CD4-positive, alpha-beta T cell (primary cell): ENCODE results near the gene NME2. TPM values are rescaled to one million over a fixed set of nuclear protein-coding genes. Genes with fewer than 3 reads are reported as not detected.

Experiments used
- ATAC-seq: fragments of 200-7000 bp; cut with Tn5 transposase; one replicate; pipeline ENCODE4 v1.10.0; 2022; ENCODE audit warnings: mild to moderate bottlenecking; ENCODE audit not compliant: poor library complexity
- CTCF ChIA-PET: fragments of 350-600 bp; sonication (Branson Sonifier 250); formaldehyde crosslinking; loops from one replicate; lab custom pipeline; 2021; ENCODE audit warnings: antibody characterized with exemption, inconsistent platforms; lab: Charles Lee
- POLR2A ChIA-PET: fragments of 350-600 bp; sonication (Branson Sonifier 250); formaldehyde crosslinking; loops from one replicate; lab custom pipeline; 2021; ENCODE audit warnings: antibody characterized with exemption, inconsistent platforms; lab: Charles Lee
- DNase-seq, 14 experiments: peaks; one replicate each; pipeline ENCODE4 v3.0.0-alpha.2; 2013 to 2020; ENCODE audit warnings: mixed read lengths in 2 of 14
- H3K27ac ChIP-seq, 2 donors: one replicate each; pipeline versions ENCODE4 v1.5.1 to v1.7.0; 2013; ENCODE audit warnings: low read length in 2 of 2, low read depth in 1 of 2, mild to moderate bottlenecking in 1 of 2
- H3K27me3 ChIP-seq, 2 experiments: 1 replicate in 1 of 2; 2 replicates in 1 of 2; pipeline versions ENCODE4 v1.6.1 to v1.7.0; 2013; ENCODE audit warnings: low read length in 2 of 2, control low read depth in 1 of 2, mild to moderate bottlenecking in 1 of 2, moderate library complexity in 1 of 2; ENCODE audit not compliant: insufficient read depth in 2 of 2, control insufficient read depth in 1 of 2
- H3K36me3 ChIP-seq: one replicate; pipeline ENCODE4 v1.6.1; 2013; ENCODE audit warnings: low read length, control low read depth; ENCODE audit not compliant: insufficient read depth
- H3K4me1 ChIP-seq: one replicate; pipeline ENCODE4 v1.6.1; 2013; ENCODE audit warnings: low read length, control low read depth; ENCODE audit not compliant: insufficient read depth
- H3K4me3 ChIP-seq: one replicate; pipeline ENCODE4 v1.5.1; 2013; ENCODE audit warnings: mild to moderate bottlenecking, low read length, moderate library complexity
- H3K9me3 ChIP-seq, 2 experiments: 1 replicate in 1 of 2; 2 replicates in 1 of 2; pipeline versions ENCODE4 v1.6.1 to v1.7.0; 2013; ENCODE audit warnings: low read length in 2 of 2, mild to moderate bottlenecking in 2 of 2, control low read depth in 1 of 2, moderate library complexity in 1 of 2; ENCODE audit not compliant: control insufficient read depth in 1 of 2, insufficient read depth in 1 of 2
- H3K27ac Mint-ChIP-seq: one replicate; pipeline ENCODE4 v1.8.0; 2020; ENCODE audit warnings: mixed read lengths
- H3K27me3 Mint-ChIP-seq: one replicate; pipeline ENCODE4 v1.8.0; 2021; ENCODE audit warnings: mixed read lengths
- H3K36me3 Mint-ChIP-seq: one replicate; pipeline ENCODE4 v1.8.0; 2021; ENCODE audit warnings: low read depth, mixed read lengths
- H3K4me1 Mint-ChIP-seq: one replicate; pipeline ENCODE4 v1.8.0; 2021; ENCODE audit warnings: low read depth, mixed read lengths
- H3K4me3 Mint-ChIP-seq: one replicate; pipeline ENCODE4 v1.8.0; 2020; ENCODE audit warnings: mild to moderate bottlenecking, mixed read lengths
- H3K9me3 Mint-ChIP-seq: one replicate; pipeline ENCODE4 v1.8.0; 2020; ENCODE audit warnings: mixed read lengths
- CTCF ChIP-seq: fragments of 200-600 bp; IDR thresholded peaks from one replicate; pipeline ENCODE4 v1.8.0; 2022; ENCODE audit warnings: antibody characterized with exemption, mild to moderate bottlenecking
- intact Hi-C, 2 experiments: fragments of 100-400 bp; cut with DNase I in 1 of 2; cut with micrococcal nuclease in 1 of 2; formaldehyde crosslinking; loops; one replicate each; pipeline versions ENCODE4 v1.15.1 to v1.9.0; 2023 to 2025; cut with DNase I, micrococcal nuclease
- total RNA-seq, 174 experiments: library from RNA in 2 of 174; stranded (reverse) in 2 of 174; gene quantifications; one replicate each; pipeline ENCODE4 v1.2.3 and lab custom pipeline; 2021 to 2026

The NME2 gene
- total RNA-seq, 2 experiments from 2014 or later: 135 to 138 TPM

- no peaks in the 10 kb centered on the region for H3K36me3 Mint-ChIP-seq
- Histone ChIP-seq H3K36me3 (no peaks in the 10 kb centered on the region), H3K27me3 (no peaks in the 10 kb centered on the region), H3K27ac (no peak overlapping the region), H3K4me3 (no peak overlapping the region), H3K9me3 (no peaks in the 10 kb centered on the region), H3K4me1 (no peaks in the 10 kb centered on the region)
- H3K4me3 Mint-ChIP-seq: no peak overlapping the region
- ChIA-PET POLR2A (no interaction called here), CTCF (no interaction called here)
- H3K27ac Mint-ChIP-seq: no peak overlapping the region
- no peaks in the 10 kb centered on the region for H3K27me3 Mint-ChIP-seq
- intact Hi-C loops: no loop called here
- H3K4me1 Mint-ChIP-seq: no peaks in the 10 kb centered on the region
- no peak for ATAC-seq
- DNase-seq: no peak
- no peaks in the 10 kb centered on the region for H3K9me3 Mint-ChIP-seq
- TF ChIP-seq CTCF: no peak
These were observed 21.8 kb upstream of the NME2 start for GRCh38 chr17:51144266-51145022.

- H3K4me1 ChIP-seq: peaks cover under 1% of the 10 kb centered on the region
- no peak overlapping the region for H3K27ac ChIP-seq
- DNase-seq (no peak), ATAC-seq (no peak)
- no peak for TF ChIP-seq CTCF
- Mint-ChIP-seq H3K4me3 (no peak overlapping the region), H3K9me3 (no peaks in the 10 kb centered on the region), H3K4me1 (no peaks in the 10 kb centered on the region), H3K27me3 (no peaks in the 10 kb centered on the region), H3K36me3 (no peaks in the 10 kb centered on the region), H3K27ac (no peak overlapping the region)
- CTCF ChIA-PET: interaction anchor here (0.6 to 1.5 kb wide), 2 partner anchors 111 to 147 kb away, joined by 3 read pairs; no protein-coding TSS in a partner anchor
- no peaks in the 10 kb centered on the region for H3K36me3 ChIP-seq
- intact Hi-C loops: no loop called here
- no peak overlapping the region for H3K4me3 ChIP-seq
- no peaks in the 10 kb centered on the region for H3K27me3 ChIP-seq
- H3K9me3 ChIP-seq: no peaks in the 10 kb centered on the region
- POLR2A ChIA-PET: no interaction called here
These were observed 18.6 kb upstream of the NME2 start for GRCh38 chr17:51147650-51148049.

GRCh38 chr17:51149163-51149562 lies 17.0 kb upstream of the NME2 start:
- H3K9me3 Mint-ChIP-seq: no peaks in the 10 kb centered on the region
- ATAC-seq (no peak), DNase-seq (no peak)
- ChIA-PET CTCF (no interaction called here), POLR2A (no interaction called here)
- Histone ChIP-seq H3K4me1 (peaks cover 10% of the 10 kb centered on the region), H3K9me3 (no peaks in the 10 kb centered on the region), H3K27me3 (no peaks in the 10 kb centered on the region), H3K36me3 (no peaks in the 10 kb centered on the region), H3K27ac (no peak overlapping the region), H3K4me3 (no peak overlapping the region)
- H3K4me3 Mint-ChIP-seq: no peak overlapping the region
- H3K27ac Mint-ChIP-seq: no peak overlapping the region
- H3K4me1 Mint-ChIP-seq: no peaks in the 10 kb centered on the region
- no peak for TF ChIP-seq CTCF
- no peaks in the 10 kb centered on the region for H3K36me3 Mint-ChIP-seq
- H3K27me3 Mint-ChIP-seq: no peaks in the 10 kb centered on the region
- intact Hi-C loops: no loop called here
